ENCODE results near the gene GABBR1.

DNA sequence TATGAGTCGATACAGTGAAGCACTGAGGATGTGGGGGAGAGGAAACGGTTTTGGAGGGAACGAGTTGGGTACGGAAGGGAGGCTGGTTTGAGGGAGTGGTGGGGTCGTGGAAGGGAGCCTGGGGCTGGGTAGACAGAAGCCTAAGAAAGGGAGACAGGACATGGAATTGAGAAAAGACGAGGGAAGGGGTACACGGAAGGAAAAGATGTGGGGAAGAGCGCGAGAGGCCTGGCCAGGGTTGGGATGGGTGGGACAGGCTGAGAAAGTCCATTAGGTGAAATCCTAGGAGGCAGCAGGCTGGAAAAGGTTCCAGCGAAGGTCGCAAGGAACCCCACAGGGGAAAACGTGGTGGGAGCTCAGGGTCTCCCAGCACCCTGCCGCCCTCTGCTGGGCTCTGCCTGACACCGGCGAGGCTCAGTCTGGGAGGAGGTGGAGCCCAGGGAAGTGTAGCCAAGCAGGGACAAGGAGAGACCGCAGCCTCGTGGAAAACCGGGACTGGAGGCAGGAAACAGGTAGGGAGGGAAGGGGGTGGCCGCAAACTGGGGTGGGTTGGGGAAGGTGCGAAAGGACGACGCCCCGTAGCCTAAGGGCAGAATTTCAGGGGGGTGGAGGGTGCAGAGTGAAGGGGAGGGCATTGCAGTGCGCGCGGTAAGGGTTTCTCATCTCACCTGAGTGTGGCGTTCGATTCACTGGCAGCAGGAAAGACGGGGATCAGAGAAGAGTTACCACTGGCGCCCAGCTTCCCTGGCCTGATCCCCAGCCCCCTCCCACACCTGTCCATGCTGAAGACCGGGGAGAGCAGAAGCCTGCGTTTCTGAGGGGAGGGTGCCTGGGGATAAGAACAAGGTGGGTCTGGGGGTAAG is 4.3 kb downstream of the GABBR1 start:
- TF ChIP-seq, protein P1, sequence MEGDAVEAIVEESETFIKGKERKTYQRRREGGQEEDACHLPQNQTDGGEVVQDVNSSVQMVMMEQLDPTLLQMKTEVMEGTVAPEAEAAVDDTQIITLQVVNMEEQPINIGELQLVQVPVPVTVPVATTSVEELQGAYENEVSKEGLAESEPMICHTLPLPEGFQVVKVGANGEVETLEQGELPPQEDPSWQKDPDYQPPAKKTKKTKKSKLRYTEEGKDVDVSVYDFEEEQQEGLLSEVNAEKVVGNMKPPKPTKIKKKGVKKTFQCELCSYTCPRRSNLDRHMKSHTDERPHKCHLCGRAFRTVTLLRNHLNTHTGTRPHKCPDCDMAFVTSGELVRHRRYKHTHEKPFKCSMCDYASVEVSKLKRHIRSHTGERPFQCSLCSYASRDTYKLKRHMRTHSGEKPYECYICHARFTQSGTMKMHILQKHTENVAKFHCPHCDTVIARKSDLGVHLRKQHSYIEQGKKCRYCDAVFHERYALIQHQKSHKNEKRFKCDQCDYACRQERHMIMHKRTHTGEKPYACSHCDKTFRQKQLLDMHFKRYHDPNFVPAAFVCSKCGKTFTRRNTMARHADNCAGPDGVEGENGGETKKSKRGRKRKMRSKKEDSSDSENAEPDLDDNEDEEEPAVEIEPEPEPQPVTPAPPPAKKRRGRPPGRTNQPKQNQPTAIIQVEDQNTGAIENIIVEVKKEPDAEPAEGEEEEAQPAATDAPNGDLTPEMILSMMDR (IDR thresholded peaks at IDR 0.05; ENCODE audit: extremely low read depth in 1 of 2, insufficient read depth in 1 of 2, low read depth in 1 of 2, low read length in 2 of 2), result peak; percentile 58 to 91
- TF ChIP-seq POLR2A (IDR thresholded peaks at IDR 0.05; ENCODE audit: low read depth, low read length), result no peak
- TF ChIP-seq POLR2AphosphoS5 (IDR thresholded peaks at IDR 0.05; ENCODE audit: insufficient read depth, low read depth, low read length), result no peak

Data from endothelial cell of umbilical vein (primary cell).